H1 (cell line): ENCODE measurements around the gene KSR2. TPM values are rescaled to one million over a fixed set of nuclear protein-coding genes. Genes with fewer than 3 reads are reported as not detected.

ENCODE experiments used
- CTCF ChIA-PET: fragments of 300-600 bp; sonication (Branson Sonifier 250); formaldehyde crosslinking; loops from one replicate; lab custom pipeline; 2021; ENCODE audit not compliant: partially characterized antibody; lab: Charles Lee
- POLR2A ChIA-PET: fragments of 300-600 bp; sonication (Branson Sonifier 250); formaldehyde crosslinking; loops from one replicate; lab custom pipeline; 2021; ENCODE audit warnings: inconsistent platforms; ENCODE audit not compliant: partially characterized antibody; lab: Charles Lee
- DNase-seq, 2 experiments: peaks; one replicate each; pipeline versions ENCODE4 v3.0.0 to v3.0.0-alpha.2; 2010 to 2022; ENCODE audit warnings: low spot score in 2 of 2, low read depth in 1 of 2, mixed read lengths in 1 of 2
- FAIRE-seq: peaks from 2 replicates; lab custom pipeline; 2011; peaks lifted over from hg19 to GRCh38; lab: Jason Lieb, UNC
- H2AFZ ChIP-seq: 2 replicates; pipeline ENCODE4 v1.8.1; 2012; ENCODE audit warnings: low read length, inconsistent platforms
- H2AK5ac ChIP-seq: 2 replicates; pipeline ENCODE4 v1.6.1; 2013; ENCODE audit warnings: low read depth, low read length
- H2BK120ac ChIP-seq: replicated peaks from 2 replicates; pipeline ENCODE3; 2013; ENCODE audit warnings: low read depth, low read length, inconsistent platforms
- H2BK12ac ChIP-seq: 2 replicates; pipeline ENCODE4 v1.6.1; 2013; ENCODE audit warnings: low read depth, low read length
- H2BK15ac ChIP-seq: 2 replicates; pipeline ENCODE4 v1.6.1; 2013; ENCODE audit warnings: low read length
- H2BK20ac ChIP-seq: 2 replicates; pipeline ENCODE4 v1.6.1; 2013; ENCODE audit warnings: low read length
- H2BK5ac ChIP-seq: 2 replicates; pipeline ENCODE4 v1.6.1; 2013; ENCODE audit warnings: low read depth, low read length
- H3K14ac ChIP-seq: 2 replicates; pipeline ENCODE4 v1.6.1; 2013; ENCODE audit warnings: inconsistent platforms; ENCODE audit not compliant: insufficient read length
- H3K18ac ChIP-seq: 2 replicates; pipeline ENCODE4 v1.6.1; 2013; ENCODE audit warnings: low read length; ENCODE audit errors: extremely low read depth
- H3K23ac ChIP-seq: 2 replicates; pipeline ENCODE4 v1.6.1; 2013; ENCODE audit warnings: inconsistent platforms; ENCODE audit not compliant: insufficient read length
- H3K23me2 ChIP-seq: 2 replicates; pipeline ENCODE4 v1.6.1; 2013; ENCODE audit warnings: low read depth, low read length
- H3K27ac ChIP-seq: 2 replicates; pipeline ENCODE4 v1.6.1; 2011; ENCODE audit warnings: low read depth, low read length, inconsistent platforms
- H3K27me3 ChIP-seq, 4 experiments: replicated peaks in 1 of 4; 1 replicate in 1 of 4; 2 replicates in 3 of 4; pipeline versions ENCODE4 v1.6.1 to v1.8.1; 2011 to 2013; ENCODE audit warnings: low read length in 3 of 4, mild to moderate bottlenecking in 3 of 4, inconsistent platforms in 2 of 4, mixed read lengths in 2 of 4, moderate library complexity in 1 of 4; ENCODE audit not compliant: control insufficient read depth in 3 of 4, insufficient read depth in 3 of 4; ENCODE audit errors: extremely low read depth in 1 of 4
- H3K36me3 ChIP-seq, 4 experiments: 2 replicates each; pipeline versions ENCODE4 v1.6.1 to v1.8.1; 2011 to 2013; ENCODE audit warnings: mild to moderate bottlenecking in 4 of 4, low read length in 3 of 4, moderate library complexity in 2 of 4, control low read depth in 1 of 4, inconsistent platforms in 1 of 4; ENCODE audit not compliant: insufficient read depth in 4 of 4, control insufficient read depth in 2 of 4
- H3K4ac ChIP-seq: replicated peaks from 2 replicates; pipeline ENCODE3; 2013; ENCODE audit warnings: low read length, low read depth, mixed read lengths, inconsistent platforms; ENCODE audit not compliant: insufficient read length
- H3K4me1 ChIP-seq, 4 experiments: replicated peaks in 1 of 4; 1 replicate in 1 of 4; 2 replicates in 3 of 4; pipeline versions ENCODE4 v1.6.1 to v1.8.1; 2011 to 2013; ENCODE audit warnings: low read length in 3 of 4, inconsistent platforms in 2 of 4, mixed read lengths in 1 of 4; ENCODE audit not compliant: insufficient read depth in 4 of 4, control insufficient read depth in 3 of 4
- H3K4me2 ChIP-seq, 2 experiments: 2 replicates each; pipeline versions ENCODE4 v1.6.1 to v1.8.1; 2011 to 2013; ENCODE audit warnings: low read depth in 2 of 2, low read length in 2 of 2, control low read depth in 1 of 2, inconsistent platforms in 1 of 2, mild to moderate bottlenecking in 1 of 2; ENCODE audit not compliant: insufficient read depth in 1 of 2
- H3K4me3 ChIP-seq, 4 experiments: fragments of 200-600, 300-600 bp in 1 of 4; sonication (generic), shearing (Covaris generic), sonication (Bioruptor Twin) in 1 of 4; 2 replicates each; pipeline versions ENCODE4 v1.5.1 to v1.8.1; 2011 to 2016; ENCODE audit warnings: low read length in 4 of 4, low read depth in 3 of 4, control low read depth in 2 of 4, inconsistent platforms in 2 of 4, mild to moderate bottlenecking in 2 of 4, mixed read lengths in 1 of 4, moderate library complexity in 1 of 4; ENCODE audit not compliant: insufficient read depth in 2 of 4; ENCODE audit errors: extremely low read depth in 1 of 4
- H3K56ac ChIP-seq: replicated peaks from 2 replicates; pipeline ENCODE3; 2013; ENCODE audit warnings: low read depth, mild to moderate bottlenecking, mixed read lengths, low read length, inconsistent platforms; ENCODE audit not compliant: insufficient read length
- H3K79me1 ChIP-seq: 2 replicates; pipeline ENCODE4 v1.6.1; 2013; ENCODE audit warnings: low read depth, low read length, control low read depth
- H3K79me2 ChIP-seq, 2 experiments: 2 replicates each; pipeline versions ENCODE4 v1.6.1 to v1.8.1; 2012 to 2013; ENCODE audit warnings: low read length in 2 of 2, mild to moderate bottlenecking in 2 of 2, inconsistent platforms in 1 of 2; ENCODE audit not compliant: insufficient read depth in 2 of 2, control insufficient read depth in 1 of 2
- H3K9ac ChIP-seq, 4 experiments: replicated peaks in 1 of 4; 1 replicate in 1 of 4; 2 replicates in 3 of 4; pipeline versions ENCODE4 v1.6.1 to v1.8.1; 2011 to 2013; ENCODE audit warnings: low read depth in 3 of 4, low read length in 3 of 4, control low read depth in 2 of 4, mild to moderate bottlenecking in 2 of 4, moderate library complexity in 2 of 4, inconsistent platforms in 1 of 4; ENCODE audit errors: extremely low read depth in 1 of 4
- H3K9me3 ChIP-seq, 2 experiments: 2 replicates each; pipeline versions ENCODE4 v1.6.1 to v1.8.1; 2012 to 2013; ENCODE audit warnings: mild to moderate bottlenecking in 2 of 2, moderate library complexity in 2 of 2, control low read depth in 1 of 2, inconsistent platforms in 1 of 2, low read depth in 1 of 2, low read length in 1 of 2, mixed read lengths in 1 of 2; ENCODE audit not compliant: insufficient read depth in 2 of 2
- H4K20me1 ChIP-seq, 2 experiments: replicated peaks in 1 of 2; 2 replicates each; pipeline versions ENCODE3 to v1.8.1; 2011 to 2013; ENCODE audit warnings: inconsistent platforms in 2 of 2, low read length in 2 of 2, mild to moderate bottlenecking in 1 of 2; ENCODE audit not compliant: insufficient read depth in 2 of 2, control insufficient read depth in 1 of 2
- H4K5ac ChIP-seq: 2 replicates; pipeline ENCODE4 v1.6.1; 2013; ENCODE audit warnings: low read length, low read depth, mixed read lengths, inconsistent platforms; ENCODE audit not compliant: insufficient read length
- H4K8ac ChIP-seq: 2 replicates; pipeline ENCODE4 v1.8.0; 2013; ENCODE audit warnings: mild to moderate bottlenecking, moderate library complexity, low read length, inconsistent platforms; ENCODE audit not compliant: insufficient read depth; ENCODE audit errors: extremely low read depth
- H4K91ac ChIP-seq: replicated peaks from 2 replicates; pipeline ENCODE3; 2013; ENCODE audit warnings: low read length, mixed read lengths, inconsistent platforms; ENCODE audit not compliant: insufficient read length
- ASH2L ChIP-seq: fragments of 200-600, 300-600 bp; sonication (generic); IDR thresholded peaks from one replicate; pipeline ENCODE4 v1.7.1; 2017; ENCODE audit warnings: low read length
- KDM4A ChIP-seq: IDR thresholded peaks from one replicate; pipeline ENCODE4 v1.7.1; 2012; ENCODE audit warnings: low read depth, mild to moderate bottlenecking, moderate library complexity, low read length, inconsistent platforms; ENCODE audit not compliant: severe bottlenecking
- RBBP5 ChIP-seq: IDR thresholded peaks from 2 replicates; pipeline ENCODE4 v1.7.1; 2012; ENCODE audit warnings: low read depth, mild to moderate bottlenecking, inconsistent platforms, low read length, moderate library complexity, borderline replicate concordance
- RFX5 ChIP-seq: IDR thresholded peaks from 2 replicates; pipeline ENCODE4 v1.6.1; 2011; ENCODE audit warnings: low read depth, low read length, improper control_type of control experiment, borderline replicate concordance
- WGBS, 2 experiments: shearing (Covaris generic) in 1 of 2; methylation state at CpG; one replicate each; pipeline versions ENCODE4 v1.1.6 to v1.1.7; 2013 to 2015; ENCODE audit warnings: low lambda C conversion rate in 2 of 2, mixed read lengths in 2 of 2, inconsistent platforms in 1 of 2, low coverage in 1 of 2, missing lambda C conversion rate in 1 of 2; ENCODE audit not compliant: insufficient replicate concordance in 2 of 2, insufficient coverage in 1 of 2, insufficient read length in 1 of 2; ENCODE audit errors: extremely low coverage in 1 of 2, missing lambda C conversion rate in 1 of 2; 5-methylcytosine and 5-hydroxymethylcytosine counted together
- polyA plus RNA-seq, 7 experiments: library from polyadenylated mRNA; depleted of rRNA in 3 of 7; stranded (reverse) in 5 of 7; unstranded in 2 of 7; fragments of >200 nt in 5 of 7; fragments of 200-250 nt in 2 of 7; gene quantifications; 1 replicate in 5 of 7; 2 replicates in 1 of 7; 4 replicates in 1 of 7; pipeline versions ENCODE4 v1.2.1 to v1.2.3, GENCODE V29; 2011 to 2013; ENCODE audit warnings: missing spikeins in 2 of 7, mixed read lengths in 2 of 7
- total RNA-seq: library from RNA; stranded (reverse); fragmentation: NEBNext Ultra II Directional; extraction: Animal tissue kit (Norgen Biotek cat#: 25700); gene quantifications from 2 replicates; pipeline ENCODE4 v1.2.1, GENCODE V29; 2021

Gene KSR2
- total and polyA plus RNA-seq, 2 of the 8 experiments (the other 6 are each of a cell fraction or from before 2014, with no cell fraction given) = 0.74 to 2.2 TPM

DNA sequence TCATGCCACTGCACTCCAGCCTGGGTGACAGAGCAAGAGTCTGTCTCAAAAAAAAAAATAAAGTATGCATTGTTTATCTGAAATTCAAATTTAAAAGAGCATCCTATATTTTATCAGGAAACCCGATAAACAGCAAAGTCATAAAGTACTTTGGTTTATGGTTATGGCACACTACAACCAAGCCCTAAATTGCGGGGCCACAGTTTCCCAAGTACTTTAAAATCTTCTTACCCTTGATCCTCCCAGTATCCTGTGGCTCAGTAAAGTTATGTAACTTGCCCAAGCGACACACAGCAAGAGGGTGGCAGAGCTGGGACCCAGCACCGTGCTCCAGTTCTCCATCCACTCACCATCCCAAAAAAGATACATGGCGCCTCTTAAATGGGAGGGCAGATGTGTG is 35.2 kb downstream of the KSR2 start:
- Histone ChIP-seq H3K27me3 (no peaks in the 10 kb centered on the region), H3K36me3 (no peaks in the 10 kb centered on the region), H4K20me1 (no peaks in the 10 kb centered on the region), H2BK120ac (no peak overlapping the region), H2BK20ac (no peak overlapping the region), H2AK5ac (no peak overlapping the region), H4K5ac (no peak overlapping the region), H3K4ac (no peak overlapping the region), H2BK12ac (no peak overlapping the region), H3K9ac (no peak overlapping the region), H3K14ac (no peak overlapping the region), H3K18ac (no peak overlapping the region), H2BK15ac (no peak overlapping the region), H3K79me1 (no peaks in the 10 kb centered on the region), H3K9me3 (no peaks in the 10 kb centered on the region), H4K91ac (no peak overlapping the region), H3K4me2 (no peak overlapping the region), H3K4me1 (no peaks in the 10 kb centered on the region), H3K4me3 (no peak overlapping the region), H3K79me2 (no peaks in the 10 kb centered on the region)
- no peak for DNase-seq
- 89% methylated on average over 5 of the region's 5 CpGs; no CpG with 5 or more reads in 1 of the 2 experiments for WGBS, 2 experiments
- POLR2A ChIA-PET = no interaction called here
- TF ChIP-seq RFX5 = no peak
- TF ChIP-seq RBBP5 = no peak
- TF ChIP-seq KDM4A = no peak
- no peak for TF ChIP-seq ASH2L
- TF ChIP-seq, all 59 proteins: peak for 0
- Histone ChIP-seq H4K8ac (no peak overlapping the region), H3K23ac (no peak overlapping the region), H3K27ac (no peak overlapping the region), H2BK5ac (no peak overlapping the region), H2AFZ (no peak overlapping the region), H3K56ac (no peak overlapping the region), H3K23me2 (no peaks in the 10 kb centered on the region)
- CTCF ChIA-PET = interaction anchor here (0.7 to 1.3 kb wide), 2 partner anchors 11 to 20 kb away, joined by 3 to 4 read pairs; no protein-coding TSS in a partner anchor
- no peak for FAIRE-seq
